ENCODE measurements around the gene KDM7A.
"Not testable (repeated sequence)": the region's sequence is repeated elsewhere in the genome, so short reads cannot be mapped to it uniquely, and the experiment has no call there.

Gene KDM7A

DNA sequence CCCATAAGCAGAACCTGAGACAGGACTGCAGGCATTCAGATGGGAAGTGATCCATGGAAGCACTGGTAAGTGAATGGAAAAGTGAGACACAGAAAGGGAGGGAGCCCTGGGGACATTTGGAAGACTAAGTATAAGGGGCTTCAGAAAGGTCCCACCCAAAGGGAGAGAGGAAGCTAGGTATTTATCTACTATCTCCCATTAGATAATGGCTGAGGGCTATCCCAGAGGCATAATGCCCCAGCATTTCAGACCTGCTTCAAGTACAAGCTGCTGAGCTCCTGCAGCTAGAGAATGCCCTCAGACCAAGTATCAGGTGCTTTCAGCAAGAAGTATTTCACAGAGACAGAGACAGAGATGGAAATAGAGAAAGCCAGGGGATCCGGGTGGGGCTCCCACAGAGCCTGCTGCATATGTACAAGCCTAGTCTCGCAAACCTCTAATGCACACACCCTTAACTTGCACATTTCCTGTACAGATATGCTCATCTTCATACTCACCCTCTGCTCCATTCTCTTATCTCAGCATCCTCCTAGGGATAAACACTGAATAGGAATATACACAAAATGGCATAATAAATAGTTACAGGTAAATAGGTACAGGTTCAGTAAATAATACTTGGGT is 20.2 kb downstream of the KDM7A start:
- no peak for FAIRE-seq

DNA sequence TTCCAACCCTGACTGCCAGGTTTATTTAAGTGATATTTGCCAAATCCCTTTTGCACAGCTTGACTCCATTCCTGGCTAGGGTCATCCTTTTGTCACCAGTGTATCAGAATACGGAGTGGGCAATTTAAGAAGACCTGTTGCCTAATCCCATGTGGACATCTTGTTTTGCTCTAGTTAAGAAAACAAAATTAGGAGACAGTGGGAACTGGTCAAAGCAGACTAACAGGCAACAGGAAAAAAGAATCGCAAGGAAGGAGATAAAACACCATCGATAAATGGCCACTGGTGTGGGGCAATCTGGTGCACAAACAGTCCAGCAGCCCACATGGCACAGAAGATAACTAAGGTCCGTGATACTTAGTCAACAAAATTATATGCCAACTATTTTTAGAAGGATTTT is 21.4 kb downstream of the KDM7A start:
- FAIRE-seq = no peak

DNA sequence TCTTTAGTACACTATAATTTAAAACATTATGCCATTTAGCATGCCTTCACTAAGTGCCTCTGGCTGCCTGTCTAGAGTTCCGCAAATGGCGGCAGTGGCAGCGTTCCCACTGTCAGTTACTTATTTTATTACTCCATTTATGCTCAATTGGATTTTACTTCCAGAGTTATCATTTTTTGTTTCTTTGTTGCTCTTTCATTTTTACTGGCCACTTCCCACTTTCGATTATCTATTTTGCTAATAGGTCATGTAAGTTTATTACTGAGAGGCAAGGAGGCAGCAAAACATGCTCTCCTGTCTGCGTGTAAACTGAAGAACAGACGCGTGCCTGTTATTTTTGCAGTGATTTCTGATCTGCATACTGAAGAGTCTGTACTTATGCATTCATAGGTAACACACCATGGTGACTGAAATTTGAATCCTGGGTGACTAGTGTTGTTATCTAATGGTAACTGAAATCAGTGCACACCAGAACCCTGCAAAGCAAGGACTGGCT is 23.1 kb downstream of the KDM7A start:
- FAIRE-seq = no peak

DNA sequence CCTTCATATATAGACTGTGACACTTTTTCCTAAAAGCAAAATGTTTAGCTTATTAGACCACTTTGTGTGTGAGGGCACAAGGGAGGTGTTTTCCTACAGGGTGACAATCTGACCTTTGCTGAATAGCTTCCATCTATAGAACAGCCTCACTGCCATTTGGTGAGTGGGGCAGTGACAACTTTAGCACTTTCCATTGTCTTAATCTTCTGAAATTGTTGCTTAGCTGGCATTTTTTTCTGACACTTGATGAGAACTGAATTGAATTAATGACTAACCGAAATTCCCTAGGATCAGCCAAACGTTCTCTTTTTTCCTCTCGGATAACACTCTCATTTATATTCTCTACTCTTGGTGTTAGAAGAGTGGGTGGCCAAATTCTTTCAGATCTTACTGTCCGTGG is 30.2 kb downstream of the KDM7A start:
- FAIRE-seq = no peak

DNA sequence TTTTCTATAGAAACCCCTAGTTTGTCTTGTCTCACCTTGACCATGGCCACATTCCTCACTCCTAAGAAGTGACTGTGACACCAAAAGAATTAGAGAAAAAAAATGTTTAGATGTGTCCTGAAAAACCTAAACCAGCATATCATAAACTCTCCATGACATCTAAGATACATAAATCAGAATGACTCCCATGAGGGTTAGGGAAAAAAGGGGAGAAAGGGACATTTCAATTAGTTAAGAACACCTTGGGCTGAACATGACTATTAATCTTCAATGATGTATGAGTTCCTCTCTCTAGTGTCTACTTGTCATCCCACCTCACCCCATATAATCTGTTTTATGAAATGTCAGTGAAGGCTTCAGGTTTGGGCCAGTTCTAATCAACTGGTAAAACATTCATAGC is 31.1 kb downstream of the KDM7A start:
- no peak for FAIRE-seq

DNA sequence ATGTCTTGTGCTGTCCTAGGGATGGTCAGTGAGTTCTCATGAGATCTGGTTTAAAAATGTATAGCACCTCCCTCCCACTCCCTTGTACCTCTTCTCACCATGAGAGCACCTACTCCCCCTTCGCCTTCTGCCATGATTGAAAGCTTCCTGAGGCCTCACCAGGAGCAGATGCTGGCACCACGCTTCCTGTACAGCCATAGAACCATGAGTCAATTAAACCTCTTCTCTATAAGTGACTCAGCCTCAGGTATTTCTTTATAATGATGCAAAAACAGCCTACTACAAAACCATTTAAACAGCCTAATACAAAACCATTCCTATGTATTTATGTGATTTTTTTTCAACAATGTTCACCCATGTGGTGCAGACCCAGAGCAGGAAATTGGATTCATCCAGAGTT is 32.0 kb downstream of the KDM7A start:
- FAIRE-seq = no peak

DNA sequence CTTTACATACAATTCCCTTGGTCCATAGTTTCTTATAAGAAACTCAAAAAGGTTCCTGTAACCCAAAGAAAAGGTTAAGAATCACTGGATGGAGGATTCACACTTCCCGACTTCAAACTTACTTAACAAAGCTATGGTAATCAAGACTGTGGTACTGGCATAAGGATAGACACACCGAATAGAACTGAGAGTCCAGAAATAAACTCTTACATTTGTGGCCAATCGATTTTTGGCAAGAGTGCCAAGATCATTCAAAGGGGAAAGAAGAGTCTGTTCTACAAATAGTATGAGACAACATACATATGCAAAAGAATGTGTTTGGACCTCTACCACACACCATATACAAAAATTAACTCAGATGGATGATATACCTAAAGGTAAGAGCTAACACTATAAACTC is 32.8 kb downstream of the KDM7A start:
- FAIRE-seq = no peak

DNA sequence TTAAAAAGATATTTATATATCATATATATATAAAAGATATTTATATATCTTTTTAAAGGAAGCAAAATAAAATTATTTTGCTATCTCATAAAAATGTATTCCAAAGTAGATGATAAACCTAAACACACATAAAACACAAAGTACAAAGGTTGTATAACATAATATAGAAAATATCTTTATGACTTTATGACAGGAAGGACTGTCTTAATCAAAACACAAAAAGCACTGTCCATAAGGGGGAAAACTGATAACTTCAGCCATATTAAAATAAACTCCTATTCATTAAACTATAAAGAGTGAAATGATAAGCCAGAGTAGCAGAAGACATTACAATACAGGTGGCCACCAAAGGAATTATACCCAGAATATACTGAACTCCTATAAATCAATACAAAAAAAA is 34.8 kb downstream of the KDM7A start:
- peak; percentile 97 for FAIRE-seq

DNA sequence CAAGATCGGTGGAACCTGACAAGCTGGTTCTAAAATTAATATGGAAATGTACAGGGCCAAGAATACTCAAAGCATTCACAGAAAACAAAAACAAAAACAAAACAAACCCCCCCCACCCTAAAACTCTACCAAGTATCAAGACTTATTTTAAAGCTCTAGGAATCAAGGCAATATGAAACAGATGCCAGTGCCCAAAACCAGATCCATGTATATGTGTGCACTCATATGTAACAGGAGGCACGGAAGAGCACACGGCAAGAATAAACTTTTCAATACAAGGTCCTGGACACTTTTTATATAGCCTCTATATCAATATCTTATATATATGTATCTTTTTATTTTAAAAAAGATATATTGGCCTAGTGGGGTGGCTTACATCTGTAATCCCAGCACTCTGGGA is 35.5 kb downstream of the KDM7A start:
- no peak for FAIRE-seq

DNA sequence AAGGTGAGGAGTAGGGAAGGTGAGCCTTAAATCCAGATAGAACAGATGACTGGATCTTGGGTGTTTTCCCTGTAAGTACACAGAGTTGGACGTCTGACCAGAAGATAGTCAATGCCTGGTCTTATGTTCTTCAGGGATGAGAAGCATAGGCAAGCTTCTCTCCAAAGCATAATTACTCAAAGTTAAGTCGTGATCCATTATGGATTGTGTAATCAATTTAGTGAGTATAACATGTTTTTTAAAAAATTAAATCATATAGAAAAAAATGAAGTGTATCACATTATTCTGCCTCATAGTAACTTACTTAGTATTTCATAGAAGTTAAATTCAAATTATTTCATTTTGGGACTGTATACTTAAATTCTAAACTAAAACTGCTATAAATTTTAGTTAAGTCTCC is 39.7 kb downstream of the KDM7A start:
- FAIRE-seq = no peak

DNA sequence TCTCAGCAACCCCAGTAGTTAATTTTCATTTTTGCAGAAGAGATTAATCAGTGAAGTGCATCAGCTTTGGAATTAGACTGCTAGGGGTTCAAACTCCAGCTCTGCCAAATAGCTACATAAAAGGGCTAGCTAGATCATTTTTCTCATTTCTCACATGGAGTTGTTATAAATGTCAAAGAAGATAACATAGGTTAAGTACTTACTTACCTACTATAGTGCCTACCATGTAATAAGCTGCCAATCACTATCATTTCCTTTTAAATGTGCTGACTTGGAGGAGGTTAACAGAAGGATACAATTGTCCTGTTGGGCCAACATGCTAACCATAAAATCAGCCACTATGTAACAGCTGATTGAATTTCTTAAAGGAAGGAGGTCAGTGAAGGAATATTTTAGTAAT is 40.7 kb downstream of the KDM7A start:
- no peak for FAIRE-seq

DNA sequence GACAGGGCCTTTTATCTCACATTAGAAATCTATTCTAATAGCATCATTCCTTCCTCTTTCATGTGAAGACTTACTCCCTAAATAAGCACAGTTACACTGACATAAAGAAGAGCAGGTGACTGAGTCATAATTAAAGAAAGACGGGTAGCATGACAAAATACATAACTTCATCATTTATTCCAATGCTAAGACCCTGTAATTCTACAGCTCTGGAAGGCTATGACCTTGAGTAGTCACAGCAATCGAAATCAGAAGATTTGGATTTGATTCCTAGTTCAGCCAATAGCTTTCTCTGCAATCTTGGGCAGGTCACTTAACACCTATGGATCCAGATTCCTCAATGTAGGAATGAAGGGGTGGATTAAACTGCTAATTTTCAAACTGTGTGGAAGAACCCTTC is 42.7 kb downstream of the KDM7A start:
- no peak for FAIRE-seq

DNA sequence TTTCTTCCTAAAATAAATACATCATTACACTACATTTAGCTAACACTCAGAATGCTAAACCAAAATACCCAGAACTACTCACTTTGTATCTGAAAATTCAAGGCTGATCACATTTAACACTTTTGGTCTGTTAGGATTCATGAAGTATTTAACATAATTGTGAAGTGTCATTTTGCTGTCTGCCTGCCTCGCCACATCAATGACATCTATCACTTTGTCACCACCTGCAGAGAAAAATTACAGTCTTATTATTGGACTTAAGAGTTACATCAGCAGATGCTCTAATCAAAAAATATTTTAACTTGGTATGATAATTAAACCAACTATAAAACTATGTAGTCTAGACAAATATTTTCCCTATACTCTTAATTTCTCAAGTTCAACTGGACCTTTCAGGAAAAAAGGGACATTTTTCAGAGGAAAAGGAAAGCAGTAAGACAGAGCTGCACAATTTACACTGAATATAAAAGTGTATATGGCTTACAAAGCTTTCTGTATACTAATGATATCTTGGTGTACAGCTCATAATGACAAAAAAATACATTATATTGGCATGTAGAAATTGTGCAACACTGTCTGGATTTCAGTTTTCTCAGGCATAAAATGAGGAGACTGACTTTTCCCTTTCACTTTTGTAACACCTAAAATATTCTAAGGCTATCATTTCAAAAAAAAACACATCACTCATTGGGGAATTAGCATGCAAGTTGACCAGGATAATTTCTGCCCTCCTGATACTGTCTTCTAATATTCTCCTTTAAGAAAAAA is 49.2 kb downstream of the KDM7A start:
- FAIRE-seq = no peak

DNA sequence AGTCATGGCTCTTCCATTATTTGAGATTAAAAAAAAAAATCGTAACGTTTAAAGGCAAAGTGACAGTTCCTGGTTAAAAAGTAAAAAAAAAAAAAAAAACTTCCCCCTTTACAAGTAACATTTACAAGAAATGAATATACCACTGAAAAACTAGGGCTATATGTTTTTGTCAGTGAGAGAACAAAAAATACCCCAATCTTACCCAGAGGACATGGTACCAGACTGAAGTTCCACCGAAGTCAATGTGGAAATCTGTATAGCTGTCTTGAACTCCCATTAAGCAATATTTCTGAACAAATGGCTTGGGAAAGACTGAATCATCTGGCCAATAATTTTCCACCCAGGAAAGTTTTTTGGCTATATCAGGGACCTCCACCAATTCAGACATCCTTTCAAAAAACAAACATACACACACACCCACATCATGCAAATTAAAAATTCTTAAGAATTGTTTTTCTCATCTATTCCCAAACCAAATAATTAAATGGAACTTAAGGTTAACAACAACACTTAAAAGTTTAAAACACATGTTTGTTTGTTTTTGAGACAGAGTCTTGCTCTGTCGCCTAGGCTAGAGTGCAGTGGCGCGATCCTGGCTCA is 50.2 kb downstream of the KDM7A start:
- no peak for FAIRE-seq

DNA sequence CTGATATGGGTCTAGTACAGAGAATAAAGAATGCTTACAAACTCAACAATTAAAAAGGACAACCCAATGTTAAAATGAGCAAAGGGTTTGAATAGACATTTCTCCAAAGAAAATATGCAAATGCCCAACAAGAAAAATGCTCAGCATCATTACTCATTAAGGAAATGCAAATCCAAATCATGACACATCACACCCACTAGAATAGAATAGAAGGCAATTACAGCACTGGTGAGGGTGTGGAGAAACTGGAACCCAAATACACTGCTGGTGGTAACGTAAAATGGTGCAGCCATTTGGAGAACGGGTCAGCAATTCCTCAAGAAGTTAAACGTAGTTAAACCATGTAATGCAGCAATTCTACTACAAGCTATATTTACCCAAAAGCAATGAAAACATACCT is 53.8 kb downstream of the KDM7A start:
- no peak for FAIRE-seq

DNA sequence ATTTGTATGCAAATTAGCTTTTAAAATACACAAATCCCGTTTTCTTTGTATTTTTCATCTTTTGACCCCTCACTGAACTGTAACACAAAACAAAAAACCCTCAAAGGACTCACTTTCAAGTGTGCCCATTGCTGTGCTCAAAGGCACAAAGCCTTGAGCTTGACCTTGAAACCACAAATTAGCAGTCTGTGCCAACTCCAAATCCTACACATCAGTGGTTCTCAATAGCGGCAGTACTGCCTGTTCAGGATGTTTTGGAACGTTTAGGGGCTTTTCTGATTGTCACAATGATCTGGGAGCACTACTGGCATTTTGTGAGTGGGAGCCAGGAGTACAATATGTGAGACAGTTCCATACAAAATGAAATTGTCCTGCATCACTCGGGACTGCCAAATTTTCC is 55.5 kb downstream of the KDM7A start:
- FAIRE-seq = no peak

DNA sequence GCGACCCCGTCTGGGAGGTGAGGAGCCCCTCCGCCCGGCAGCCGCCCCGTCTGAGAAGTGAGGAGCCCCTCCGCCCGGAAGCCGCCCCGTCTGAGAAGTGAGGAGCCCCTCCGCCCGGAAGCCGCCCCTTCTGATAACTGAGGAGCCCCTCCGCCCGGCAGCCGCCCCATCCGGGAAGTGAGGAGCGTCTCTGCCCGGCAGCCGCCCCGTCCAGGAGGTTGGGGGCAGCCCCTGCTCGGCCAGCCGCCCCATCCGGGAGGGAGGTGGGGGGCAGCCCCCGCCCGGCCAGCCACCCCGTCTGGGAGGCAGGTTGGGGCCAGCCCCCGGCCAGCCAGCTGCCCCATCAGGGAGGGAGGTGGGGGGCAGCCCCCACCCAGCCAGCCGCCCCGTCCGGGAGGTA is 62.0 kb downstream of the KDM7A start:
- FAIRE-seq = not testable (repeated sequence)

DNA sequence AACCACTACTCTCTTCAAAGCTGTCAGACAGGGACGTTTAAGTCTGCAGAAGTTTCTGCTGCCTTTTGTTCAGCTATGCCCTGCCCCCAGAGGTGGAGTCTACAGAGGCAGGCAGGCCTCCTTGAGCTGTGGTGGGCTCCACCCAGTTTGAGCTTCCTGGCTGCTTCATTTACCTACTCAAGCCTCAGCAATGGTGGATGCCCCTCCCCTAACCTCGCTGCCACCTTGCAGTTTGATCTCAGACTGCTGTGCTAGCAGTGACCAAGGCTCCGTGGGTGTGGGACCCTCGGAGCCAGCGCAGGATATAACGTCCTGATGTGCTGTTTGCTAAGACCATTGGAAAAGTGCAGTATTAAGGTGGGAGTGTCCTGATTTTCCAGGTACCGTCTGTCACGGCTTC is 68.0 kb downstream of the KDM7A start:
- not testable (repeated sequence) for FAIRE-seq

DNA sequence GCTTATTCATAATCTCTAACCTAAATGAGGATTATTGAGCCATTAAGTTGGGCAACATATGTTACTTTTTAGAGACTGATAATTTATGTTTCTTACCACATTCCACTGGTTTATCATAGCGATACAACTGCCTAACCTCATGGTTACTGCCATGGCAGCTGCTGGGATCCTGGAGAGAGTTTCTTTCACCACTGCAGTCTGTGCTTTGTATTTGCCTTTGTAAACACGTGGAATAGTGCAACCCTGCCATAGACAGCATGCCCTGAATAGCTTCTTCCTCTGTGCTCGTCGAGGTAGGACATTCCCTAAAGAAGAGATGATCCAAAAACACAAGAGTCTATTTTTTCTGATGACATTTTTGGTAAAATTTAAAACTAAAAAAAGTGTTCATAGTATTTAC is 80.3 kb downstream of the KDM7A start:
- no peak for FAIRE-seq

DNA sequence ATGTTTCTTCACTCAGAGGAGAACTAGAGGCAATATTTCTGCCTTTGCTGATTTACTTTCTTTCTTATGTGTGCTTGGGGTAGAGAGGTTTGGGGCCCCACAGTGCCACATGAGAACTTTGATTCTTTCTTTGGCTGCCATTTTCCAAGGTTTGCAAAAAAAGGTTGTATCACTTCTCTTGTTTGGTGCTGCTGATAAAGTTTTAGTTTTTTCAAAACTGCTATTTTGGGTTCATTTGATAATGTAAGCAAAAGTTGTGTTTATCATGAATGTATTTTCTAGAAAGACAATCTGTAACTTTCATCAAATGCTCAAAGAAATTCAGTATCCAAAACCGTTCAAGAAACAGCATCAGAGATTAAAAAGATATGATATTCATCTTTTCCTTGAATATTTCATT is 83.4 kb downstream of the KDM7A start:
- no peak for FAIRE-seq

DNA sequence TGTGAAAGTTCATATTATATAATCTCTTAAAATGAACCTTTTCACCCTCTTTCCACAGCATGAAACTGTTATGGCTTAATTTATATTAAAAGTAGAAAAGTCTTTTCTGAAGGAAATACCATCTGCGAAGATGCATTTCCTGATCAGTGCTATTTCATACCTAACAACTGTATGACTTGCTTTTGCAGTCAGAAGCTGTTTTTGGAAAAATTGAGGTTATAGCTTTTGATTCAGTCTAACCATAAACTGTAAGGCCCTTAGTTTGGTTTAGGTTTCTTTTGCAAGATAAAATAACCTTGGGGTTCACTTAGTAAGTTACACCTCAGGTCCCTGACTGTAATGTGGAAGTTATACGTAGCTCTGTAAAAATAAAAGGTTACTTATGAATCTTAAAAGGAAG is 91.3 kb downstream of the KDM7A start:
- FAIRE-seq = no peak

DNA sequence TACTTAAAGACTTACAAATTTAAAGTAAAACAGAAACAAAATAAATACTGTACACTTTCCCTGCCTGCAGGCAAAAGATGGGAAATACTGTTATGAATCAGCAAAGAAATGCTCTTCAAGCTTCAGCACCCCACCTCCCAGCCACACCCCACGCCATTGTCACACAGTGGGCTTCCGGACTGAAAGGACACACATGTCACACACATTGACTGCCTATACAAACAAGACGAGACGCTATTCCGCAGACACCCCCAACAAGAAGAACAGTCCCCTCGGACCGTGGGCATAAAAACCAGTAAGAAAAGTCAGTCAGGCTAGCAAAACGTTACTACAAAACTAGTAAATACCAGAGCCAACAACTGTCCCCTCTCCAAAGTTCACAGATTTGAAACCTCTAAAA is 91.8 kb downstream of the KDM7A start:
- no peak for FAIRE-seq

DNA sequence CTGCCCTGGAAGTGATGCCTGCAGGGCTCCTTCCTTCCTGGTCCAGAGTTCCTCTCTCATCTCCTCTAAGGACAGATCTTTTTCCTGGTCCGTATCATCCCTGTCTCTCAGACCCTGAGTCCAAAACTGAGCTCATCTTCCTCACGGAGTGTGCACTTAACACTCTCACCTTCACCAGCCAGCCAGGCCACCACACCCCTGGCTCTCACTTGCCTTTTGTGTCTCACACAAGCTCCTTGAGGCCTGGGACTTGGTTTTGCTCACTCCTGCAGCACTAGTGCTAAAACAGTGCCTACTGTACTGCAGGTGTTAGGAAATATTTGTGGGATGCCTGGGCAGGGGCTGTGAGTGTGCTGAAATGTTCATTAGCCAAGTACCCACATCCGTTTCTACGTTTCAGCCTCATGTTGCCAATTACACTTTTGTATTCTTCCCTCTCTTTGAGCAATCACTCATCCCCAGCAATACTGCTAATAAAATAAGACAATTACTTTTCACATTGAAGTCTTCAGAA is 92.6 kb downstream of the KDM7A start:
- FAIRE-seq = no peak

DNA sequence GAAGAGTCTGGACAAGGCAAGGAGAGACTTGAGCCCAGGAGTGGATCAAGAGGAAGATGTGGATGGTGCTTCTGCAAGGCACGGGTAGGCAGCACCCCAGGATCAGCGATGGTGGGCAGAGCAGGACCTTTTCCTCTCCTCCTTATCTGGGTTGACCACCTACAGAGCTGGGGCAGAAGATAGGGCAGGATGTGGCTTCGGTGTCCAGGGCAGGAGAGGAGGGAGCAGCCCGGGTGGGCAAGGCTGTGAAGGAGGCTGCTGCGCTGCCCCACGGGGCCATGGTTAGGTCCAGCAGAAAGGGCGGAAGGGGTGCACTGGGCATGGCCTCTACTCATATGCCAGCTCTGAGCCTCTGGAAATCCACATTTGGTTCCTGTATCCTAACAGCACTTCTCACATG is 94.0 kb downstream of the KDM7A start:
- no peak for FAIRE-seq

Measured in G401.6 (cell line).